ENCODE data around the gene ACTL6A. TPM values are rescaled to one million over a fixed set of nuclear protein-coding genes. Genes with fewer than 3 reads are reported as not detected.
A peak's percentile ranks its signal among the peaks of the same experiment; 100 is the strongest.

Gene ACTL6A
- total and polyA plus RNA-seq, 4 donors = 14.9 to 29.4 (median 24.2) TPM

DNA sequence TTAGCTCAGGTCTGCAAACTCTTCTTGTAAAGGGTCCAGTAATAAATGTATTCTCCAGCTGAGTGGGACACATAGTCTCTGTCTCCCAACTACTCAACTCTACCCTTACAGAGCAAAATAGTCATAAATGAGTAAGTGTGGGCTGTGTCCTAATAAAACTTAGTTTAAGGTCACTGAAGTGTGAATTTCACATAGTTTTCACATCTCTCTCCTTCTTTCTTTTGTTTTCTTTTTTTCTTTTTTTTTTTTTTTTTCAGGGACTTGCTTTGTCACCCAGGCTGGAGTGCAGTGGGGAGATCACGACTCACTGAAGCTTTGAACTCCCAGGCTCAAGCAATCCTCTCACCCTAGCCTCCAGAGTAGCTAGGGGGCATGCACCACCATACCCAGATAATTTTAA, 1.9 kb upstream of the ACTL6A start:
- Histone ChIP-seq H3K4me1 (ENCODE audit: control insufficient read depth in 4 of 4, insufficient read depth in 4 of 4, low read length in 3 of 4) (peaks cover 2 to 8% (median 6%) of the 10 kb centered on the region in 4 donors), H3K27me3 (ENCODE audit: control insufficient read depth in 4 of 4, insufficient read depth in 4 of 4, low read length in 3 of 4) (no peaks in the 10 kb centered on the region), H3K36me3 (ENCODE audit: control insufficient read depth in 4 of 4, insufficient read depth in 3 of 4, low read depth in 1 of 4, low read length in 3 of 4) (no peaks in the 10 kb centered on the region), H3K9me3 (ENCODE audit: control insufficient read depth in 4 of 4, low read length in 3 of 4) (no peaks in the 10 kb centered on the region), H3K9ac (ENCODE audit: low read depth in 1 of 2, low read length in 2 of 2) (no peak overlapping the region), H3K4me3 (ENCODE audit: low read depth in 1 of 3, low read length in 3 of 3) (no peak overlapping the region), H3K27ac (ENCODE audit: low read depth in 1 of 2, low read length in 2 of 2) (no peak overlapping the region)
- WGBS = 77% methylated on average over 1 of the region's 1 CpG
- TF ChIP-seq GABPA (IDR thresholded peaks at IDR 0.05 in 1 of 2, conservative IDR thresholded peaks at IDR 0.05 in 1 of 2) = no peak
- TF ChIP-seq ZBTB33 (IDR thresholded peaks at IDR 0.05) = no peak
- DNase-seq (ENCODE audit: low spot score) = no peak

DNA sequence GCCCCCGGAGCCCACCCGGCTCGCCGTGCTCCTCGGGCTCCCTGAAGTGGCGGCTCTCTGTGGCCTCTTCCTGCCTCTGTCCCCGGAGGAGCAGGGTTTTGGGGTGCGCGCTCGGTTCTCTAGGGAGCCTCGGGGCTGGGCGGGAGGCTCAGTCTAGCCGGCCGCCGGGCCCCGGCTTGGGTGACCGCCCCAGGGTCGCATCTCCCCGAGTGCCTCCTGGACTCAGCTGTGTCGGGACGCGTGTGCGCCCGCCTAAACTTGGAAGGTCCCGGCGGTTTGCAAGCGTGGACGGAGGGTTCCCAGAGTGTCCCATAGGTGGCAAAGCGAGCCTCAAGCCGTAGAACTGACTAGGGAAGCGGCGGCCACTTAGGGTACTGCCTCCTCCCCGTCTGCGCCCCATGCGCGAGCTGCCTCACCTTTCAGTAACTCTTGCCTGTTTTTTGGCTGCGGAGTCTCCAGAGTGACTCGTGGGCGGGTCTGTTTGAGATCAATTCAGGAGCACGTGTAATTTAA, 601 bp downstream of the ACTL6A start:
- H3K9ac ChIP-seq (ENCODE audit: low read depth in 1 of 2, low read length in 2 of 2) = peak overlapping the region; percentile 26 to 91
- under 1% methylated on average over 40 of the region's 40 CpGs for WGBS
- TF ChIP-seq REST (IDR thresholded peaks at IDR 0.05) (no peak), RXRA (IDR thresholded peaks at IDR 0.05) (no peak), RAD21 (IDR thresholded peaks at IDR 0.05) (peak; percentile 26 to 62), CTCF (IDR thresholded peaks at IDR 0.05; ENCODE audit: low read depth, low read length, missing input control) (peak; percentile 63)
- TF ChIP-seq, protein P1, sequence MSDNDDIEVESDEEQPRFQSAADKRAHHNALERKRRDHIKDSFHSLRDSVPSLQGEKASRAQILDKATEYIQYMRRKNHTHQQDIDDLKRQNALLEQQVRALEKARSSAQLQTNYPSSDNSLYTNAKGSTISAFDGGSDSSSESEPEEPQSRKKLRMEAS (IDR thresholded peaks at IDR 0.05) = no peak
- H3K4me1 ChIP-seq (ENCODE audit: control insufficient read depth in 4 of 4, insufficient read depth in 4 of 4, low read length in 3 of 4) = peaks cover 2 to 8% (median 6%) of the 10 kb centered on the region in 4 donors
- DNase-seq (ENCODE audit: low spot score) = peak; percentile 66
- H3K9me3 ChIP-seq (ENCODE audit: control insufficient read depth in 4 of 4, low read length in 3 of 4) = no peaks in the 10 kb centered on the region
- no peaks in the 10 kb centered on the region for H3K36me3 ChIP-seq (ENCODE audit: control insufficient read depth in 4 of 4, insufficient read depth in 3 of 4, low read depth in 1 of 4, low read length in 3 of 4)
- H3K4me3 ChIP-seq (ENCODE audit: low read depth in 1 of 3, low read length in 3 of 3) = peak overlapping the region; percentile 56 to 90 (median 85)
- H3K27me3 ChIP-seq (ENCODE audit: control insufficient read depth in 4 of 4, insufficient read depth in 4 of 4, low read length in 3 of 4) = no peaks in the 10 kb centered on the region
- peak overlapping the region; percentile 70 to 85 for H3K27ac ChIP-seq (ENCODE audit: low read depth in 1 of 2, low read length in 2 of 2)

DNA sequence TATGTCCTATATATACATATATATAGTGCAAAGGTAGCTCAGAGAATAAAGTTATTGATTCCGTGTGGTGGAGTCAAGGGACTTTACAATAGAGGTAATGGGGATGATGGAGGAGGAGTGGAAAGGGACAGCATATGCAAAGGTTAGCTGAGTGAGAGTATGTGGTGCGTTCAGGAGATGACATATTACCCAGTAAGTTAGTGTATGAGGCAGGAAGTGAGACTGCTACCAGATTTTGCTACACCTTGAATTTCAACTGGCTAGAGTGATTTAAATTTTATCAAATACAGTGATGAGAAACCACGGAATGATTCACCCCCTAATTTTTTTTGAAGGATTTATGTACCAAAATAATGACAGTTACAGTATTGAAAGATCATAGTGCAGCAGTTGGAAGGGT, 2.8 kb downstream of the ACTL6A start:
- Histone ChIP-seq H3K36me3 (ENCODE audit: control insufficient read depth in 4 of 4, insufficient read depth in 3 of 4, low read depth in 1 of 4, low read length in 3 of 4) (peaks cover 0 to 7% (median 3%) of the 10 kb centered on the region in 4 donors), H3K27me3 (ENCODE audit: control insufficient read depth in 4 of 4, insufficient read depth in 4 of 4, low read length in 3 of 4) (no peaks in the 10 kb centered on the region), H3K9ac (ENCODE audit: low read depth in 1 of 2, low read length in 2 of 2) (no peak overlapping the region), H3K4me3 (ENCODE audit: low read depth in 1 of 3, low read length in 3 of 3) (no peak overlapping the region), H3K9me3 (ENCODE audit: control insufficient read depth in 4 of 4, low read length in 3 of 4) (no peaks in the 10 kb centered on the region), H3K27ac (ENCODE audit: low read depth in 1 of 2, low read length in 2 of 2) (no peak overlapping the region), H3K4me1 (ENCODE audit: control insufficient read depth in 4 of 4, insufficient read depth in 4 of 4, low read length in 3 of 4) (peaks cover 2 to 8% (median 6%) of the 10 kb centered on the region in 4 donors)
- no peak for DNase-seq (ENCODE audit: low spot score)
- 81% methylated on average over 3 of the region's 3 CpGs for WGBS
- TF ChIP-seq HNF4A (conservative IDR thresholded peaks at IDR 0.05) = no peak
- no peak for TF ChIP-seq YY1 (IDR thresholded peaks at IDR 0.05)
- no peak for TF ChIP-seq GABPA (IDR thresholded peaks at IDR 0.05 in 1 of 2, conservative IDR thresholded peaks at IDR 0.05 in 1 of 2)
- no peak for TF ChIP-seq RAD21 (IDR thresholded peaks at IDR 0.05)
- no peak for TF ChIP-seq EGR1 (IDR thresholded peaks at IDR 0.05; ENCODE audit: low read depth in 2 of 2)
- no peak for TF ChIP-seq RXRA (IDR thresholded peaks at IDR 0.05)

Measured in liver (tissue), 9 donors.